GM12878 (cell line): ENCODE measurements around the gene HCAR3. TPM values are rescaled to one million over a fixed set of nuclear protein-coding genes. Genes with fewer than 3 reads are reported as not detected.

Experiments
- ATAC-seq: fragments of 200-7000 bp; cut with Tn5 transposase; 3 replicates; pipeline ENCODE4 v1.9.1; 2020; ENCODE audit warnings: mild to moderate bottlenecking, moderate library complexity
- BruUV-seq: library from RNA; stranded (reverse); fragments of 400-500 nt; replicated peaks from 2 replicates; lab custom pipeline; 2021; lab: Mats Ljungman, UMichigan
- CTCF ChIA-PET: fragments of 300-600 bp; sonication (Branson Sonifier 250); formaldehyde crosslinking; extraction: SDS; loops from one replicate; lab custom pipeline; 2021; ENCODE audit warnings: inconsistent platforms; lab: Yijun Ruan, JAX
- POLR2A ChIA-PET: fragments of 350-600 bp; formaldehyde crosslinking; extraction: SDS; loops from one replicate; lab custom pipeline; 2021; ENCODE audit warnings: inconsistent platforms; lab: Charles Lee
- RAD21 ChIA-PET: fragments of 300-600 bp; sonication (Branson Sonifier 250); formaldehyde crosslinking; loops from one replicate; lab custom pipeline; 2023; ENCODE audit warnings: antibody characterized with exemption; ENCODE audit not compliant: unreplicated experiment; lab: Charles Lee
- SMC1A ChIA-PET: fragments of 300-600 bp; sonication (Branson Sonifier 250); formaldehyde crosslinking; loops from one replicate; lab custom pipeline; 2023; ENCODE audit not compliant: unreplicated experiment, uncharacterized antibody; lab: Charles Lee
- DNase-seq: peaks from one replicate; pipeline ENCODE4 v3.0.0-alpha.2; 2011; ENCODE audit warnings: low read depth, low spot score
- FAIRE-seq: peaks from 3 replicates; lab custom pipeline; 2011; peaks lifted over from hg19 to GRCh38; lab: Jason Lieb, UNC
- H2AFZ ChIP-seq: 2 replicates; pipeline ENCODE4 v1.6.0; 2011; ENCODE audit warnings: low read depth, low read length, control low read depth; ENCODE audit not compliant: control insufficient read depth
- H3K27ac ChIP-seq: 2 replicates; pipeline ENCODE4 v1.5.1; 2011; ENCODE audit warnings: control low read depth; ENCODE audit not compliant: control insufficient read depth, insufficient read depth
- H3K27me3 ChIP-seq, 2 experiments: replicated peaks in 1 of 2; 2 replicates each; pipeline versions ENCODE4 v1.6.0 to v1.6.1; 2011; ENCODE audit warnings: low read length in 1 of 2; ENCODE audit not compliant: control insufficient read depth in 2 of 2, insufficient read depth in 2 of 2
- H3K36me3 ChIP-seq, 2 experiments: 2 replicates each; pipeline ENCODE4 v1.5.1; 2011; ENCODE audit warnings: low read length in 1 of 2; ENCODE audit not compliant: control insufficient read depth in 2 of 2, insufficient read depth in 2 of 2
- H3K4me1 ChIP-seq: 2 replicates; pipeline ENCODE4 v1.6.1; 2011; ENCODE audit warnings: mild to moderate bottlenecking, low read length, moderate library complexity, mixed read lengths; ENCODE audit not compliant: control insufficient read depth, insufficient read depth
- H3K4me2 ChIP-seq: 2 replicates; pipeline ENCODE4 v1.6.0; 2011; ENCODE audit warnings: control low read depth; ENCODE audit not compliant: control insufficient read depth, insufficient read depth
- H3K4me3 ChIP-seq: fragments of 200-600 bp; sonication (generic); 2 replicates; pipeline ENCODE4 v1.5.1; 2016
- H3K79me2 ChIP-seq: 2 replicates; pipeline ENCODE4 v1.6.0; 2011; ENCODE audit warnings: low read length; ENCODE audit not compliant: control insufficient read depth, insufficient read depth
- H3K9ac ChIP-seq: 2 replicates; pipeline ENCODE4 v1.8.0; 2011; ENCODE audit warnings: low read length, control low read depth, mixed read lengths; ENCODE audit not compliant: control insufficient read depth, insufficient read depth
- H3K9me3 ChIP-seq: replicated peaks from 3 replicates; pipeline ENCODE4 v1.5.1; 2011; ENCODE audit warnings: mild to moderate bottlenecking, low read length; ENCODE audit not compliant: control insufficient read depth, insufficient read depth
- H4K20me1 ChIP-seq: 2 replicates; pipeline ENCODE4 v1.6.0; 2011; ENCODE audit not compliant: control insufficient read depth, insufficient read depth
- BACH1 ChIP-seq: fragments of 450-650 bp; IDR thresholded peaks from 2 replicates; pipeline ENCODE4 v1.6.1; 2017; ENCODE audit warnings: mild to moderate bottlenecking, borderline replicate concordance
- BRCA1 ChIP-seq: IDR thresholded peaks from 2 replicates; pipeline ENCODE4 v1.6.1; 2011; ENCODE audit warnings: low read depth, low read length, improper control_type of control experiment
- CREB1 ChIP-seq: IDR thresholded peaks from 2 replicates; pipeline ENCODE4 v1.6.1; 2012; ENCODE audit warnings: low read depth, mild to moderate bottlenecking, inconsistent platforms
- EED ChIP-seq: sonication (generic); IDR thresholded peaks from 2 replicates; pipeline ENCODE4 v1.6.1; 2016; ENCODE audit warnings: antibody characterized with exemption, low read depth
- ETV6 ChIP-seq, 2 experiments: fragments of 450-650 bp in 1 of 2; IDR thresholded peaks in 1 of 2; conservative IDR thresholded peaks in 1 of 2; 2 replicates each; pipeline ENCODE4 v1.6.1; 2014; ENCODE audit warnings: antibody characterized with exemption in 1 of 2, borderline replicate concordance in 1 of 2, low read depth in 1 of 2, mild to moderate bottlenecking in 1 of 2, moderate library complexity in 1 of 2
- GATAD2B ChIP-seq: fragments of 450-650 bp; conservative IDR thresholded peaks from 2 replicates; pipeline ENCODE4 v1.6.1; 2017; ENCODE audit warnings: low read depth, mild to moderate bottlenecking, moderate library complexity
- HDAC2 ChIP-seq: fragments of 200-600 bp; sonication (generic); IDR thresholded peaks from 2 replicates; pipeline ENCODE4 v1.6.1; 2017
- IRF4 ChIP-seq: IDR thresholded peaks from 2 replicates; pipeline ENCODE4 v1.6.1; 2011; ENCODE audit warnings: low read depth, low read length
- KAT2A ChIP-seq: conservative IDR thresholded peaks from 2 replicates; pipeline ENCODE4 v1.6.1; 2011; ENCODE audit warnings: low read depth, low read length; ENCODE audit not compliant: control insufficient read depth
- MYC ChIP-seq: IDR thresholded peaks from 2 replicates; pipeline ENCODE4 v1.6.1; 2011; ENCODE audit warnings: mild to moderate bottlenecking, low read length, moderate library complexity, inconsistent platforms; ENCODE audit not compliant: insufficient read depth, insufficient replicate concordance, insufficient read length, severe bottlenecking
- NRF1 ChIP-seq: conservative IDR thresholded peaks from 2 replicates; pipeline ENCODE4 v1.6.1; 2011; ENCODE audit warnings: mild to moderate bottlenecking, low read depth, low read length, improper control_type of control experiment
- RAD21 ChIP-seq: IDR thresholded peaks from 2 replicates; pipeline ENCODE4 v1.6.1; 2011; ENCODE audit warnings: mild to moderate bottlenecking, low read depth, low read length, moderate library complexity; ENCODE audit not compliant: insufficient read depth
- RAD51 ChIP-seq: fragments of 450-650 bp; IDR thresholded peaks from 2 replicates; pipeline ENCODE4 v1.6.1; 2016; ENCODE audit warnings: moderate library complexity, mild to moderate bottlenecking, inconsistent platforms
- RBBP5 ChIP-seq: fragments of 200-600 bp; sonication (generic); conservative IDR thresholded peaks from 2 replicates; pipeline ENCODE4 v1.6.1; 2016
- SKIL ChIP-seq: fragments of 450-650 bp; IDR thresholded peaks from 2 replicates; pipeline ENCODE4 v1.6.1; 2017; ENCODE audit warnings: mild to moderate bottlenecking, low read depth, inconsistent platforms; ENCODE audit not compliant: poor library complexity, severe bottlenecking
- SPI1 ChIP-seq: IDR thresholded peaks from 2 replicates; pipeline ENCODE4 v1.6.1; 2011; ENCODE audit warnings: low read depth, mild to moderate bottlenecking, low read length, moderate library complexity, borderline replicate concordance; ENCODE audit not compliant: insufficient read depth
- YBX1 ChIP-seq: fragments of 450-650 bp; IDR thresholded peaks from 2 replicates; pipeline ENCODE4 v1.6.1; 2016; ENCODE audit warnings: antibody characterized with exemption
- ZNF217 ChIP-seq: fragments of 450-650 bp; IDR thresholded peaks from 2 replicates; pipeline ENCODE4 v1.6.1; 2017; ENCODE audit warnings: antibody characterized with exemption, mild to moderate bottlenecking
- ZNF622 ChIP-seq: fragments of 450-650 bp; IDR thresholded peaks from 2 replicates; pipeline ENCODE4 v1.6.1; 2017; ENCODE audit warnings: mild to moderate bottlenecking, inconsistent platforms
- WGBS: methylation state at CpG from one replicate; pipeline ENCODE4 v1.1.6; 2016; ENCODE audit warnings: low lambda C conversion rate; ENCODE audit not compliant: insufficient replicate concordance, insufficient coverage; ENCODE audit errors: missing lambda C conversion rate; 5-methylcytosine and 5-hydroxymethylcytosine counted together
- in situ Hi-C: fragments of 300-500 bp; cut with MboI; formaldehyde crosslinking; loops from 9 replicates; pipeline ENCODE4 v1.14.3; 2018; ENCODE audit warnings: mixed read lengths
- intact Hi-C: fragments of 100-400 bp; cut with micrococcal nuclease; formaldehyde crosslinking; loops from one replicate; pipeline ENCODE4 v1.14.2; 2022; ENCODE audit not compliant: unreplicated experiment
- polyA plus RNA-seq, 11 experiments: library from polyadenylated mRNA; depleted of rRNA in 4 of 11; unstranded in 6 of 11; stranded (reverse) in 5 of 11; fragments of >200 nt; fragmentation: Nextera tagmentation in 4 of 11; fragmentation: Illumina TruSeq in 1 of 11; extraction: Ambion mirVana in 4 of 11; extraction: Trizol in 1 of 11; gene quantifications; 1 replicate in 1 of 11; 2 replicates in 10 of 11; pipeline versions ENCODE4 v1.2.1 to v1.2.3, GENCODE V29; 2011 to 2016; ENCODE audit warnings: inconsistent platforms in 2 of 11, missing spikeins in 2 of 11, low read depth in 1 of 11
- total RNA-seq, 4 experiments: library from RNA; depleted of rRNA in 3 of 4; stranded (reverse); fragments of >200 nt in 3 of 4; fragmentation: Illumina TruSeq in 1 of 4; extraction: Trizol in 1 of 4; gene quantifications; 2 replicates each; pipeline versions ENCODE4 v1.2.1 to v1.2.3, GENCODE V29; 2013 to 2021

The HCAR3 gene
- total and polyA plus RNA-seq, 10 of the 15 experiments (the other 5 are each of a cell fraction or from before 2014, with no cell fraction given): 0.57 to 3.0 (median 2.2) TPM

- Histone ChIP-seq H3K27ac (no peak overlapping the region), H4K20me1 (no peaks in the 10 kb centered on the region), H3K9ac (no peak overlapping the region), H3K4me2 (no peak overlapping the region), H3K79me2 (no peaks in the 10 kb centered on the region), H3K4me3 (no peak overlapping the region), H2AFZ (no peak overlapping the region), H3K27me3 (no peaks in the 10 kb centered on the region), H3K9me3 (no peaks in the 10 kb centered on the region), H3K36me3 (no peaks in the 10 kb centered on the region), H3K4me1 (no peaks in the 10 kb centered on the region; the same call in 1 of the 2 replicates)
- intact Hi-C loops: no loop called here
- WGBS: 79% methylated on average over 3 of the region's 3 CpGs
- ChIA-PET CTCF (no interaction called here), RAD21 (no interaction called here), SMC1A (no interaction called here), POLR2A (no interaction called here)
- ATAC-seq (no peak), DNase-seq (no peak), FAIRE-seq (no peak)
- in situ Hi-C loops: no loop called here
- no TSS peak for BruUV-seq
- TF ChIP-seq ZNF217 (no peak), SPI1 (no peak), BACH1 (no peak), ZNF622 (no peak), RBBP5 (no peak)
Measured at GRCh38 chr12:122686538-122686937, 30.1 kb downstream of the HCAR3 start.

DNA sequence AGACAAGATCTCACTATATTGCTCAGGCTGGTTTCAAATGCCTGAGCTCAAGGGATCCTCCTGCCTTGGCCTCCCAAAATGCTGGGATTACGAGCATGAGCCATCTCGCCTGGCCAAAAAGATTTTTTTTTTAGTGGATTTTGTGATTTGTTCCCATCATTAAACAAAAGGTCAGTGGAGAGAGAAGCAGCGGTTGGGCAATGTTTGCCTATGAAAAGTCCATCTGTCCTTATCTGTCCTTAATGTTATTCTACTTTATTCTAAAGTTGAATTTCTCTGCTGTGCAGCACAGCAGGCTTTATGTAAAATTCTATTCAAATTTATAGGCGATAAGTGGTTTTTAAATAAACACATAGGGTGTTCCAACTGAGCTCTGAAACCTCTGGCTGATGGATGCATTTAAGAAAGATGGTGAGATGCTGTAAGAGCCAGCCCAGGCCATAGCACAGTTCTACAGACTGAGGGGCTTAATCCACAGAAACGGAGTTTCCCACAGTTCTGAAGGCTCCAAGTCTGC, 32.3 kb downstream of the HCAR3 start:
- 63% methylated on average over 5 of the region's 5 CpGs for WGBS
- no TSS peak for BruUV-seq
- Histone ChIP-seq H4K20me1 (no peaks in the 10 kb centered on the region), H2AFZ (no peak overlapping the region), H3K9me3 (no peaks in the 10 kb centered on the region), H3K4me2 (no peak overlapping the region), H3K79me2 (no peaks in the 10 kb centered on the region), H3K9ac (no peak overlapping the region), H3K36me3 (no peaks in the 10 kb centered on the region), H3K4me1 (no peaks in the 10 kb centered on the region; the same call in 1 of the 2 replicates), H3K27ac (no peak overlapping the region), H3K27me3 (no peaks in the 10 kb centered on the region), H3K4me3 (no peak overlapping the region)
- ChIA-PET RAD21 (no interaction called here), SMC1A (no interaction called here), POLR2A (no interaction called here), CTCF (no interaction called here)
- in situ Hi-C loops: no loop called here
- intact Hi-C loops: loop anchor here (5.0 kb wide), 1 partner anchor 68 kb away; the partner anchor contains the start of gene DENR
- DNase-seq: no peak
- FAIRE-seq: no peak
- no peak for ATAC-seq
- no peak for TF ChIP-seq NRF1
- TF ChIP-seq IRF4: no peak
- TF ChIP-seq ETV6 (conservative IDR thresholded peaks at IDR 0.05 in 1 of 2, IDR thresholded peaks at IDR 0.05 in 1 of 2; ENCODE audit: borderline replicate concordance in 1 of 2, low read depth in 1 of 2): no peak
- no peak for TF ChIP-seq CREB1
- TF ChIP-seq KAT2A: no peak
- TF ChIP-seq BRCA1: no peak
- no peak for TF ChIP-seq RAD51
- no peak for TF ChIP-seq RAD21
- TF ChIP-seq GATAD2B: no peak
- TF ChIP-seq SKIL: no peak
- no peak for TF ChIP-seq MYC
- no peak for TF ChIP-seq BACH1
- no peak for TF ChIP-seq EED
- no peak for TF ChIP-seq YBX1
- TF ChIP-seq HDAC2: no peak
- TF ChIP-seq SPI1: no peak
